Stimulated activated CD8-positive, alpha-beta memory T cell treated with anti-CD3 and anti-CD28 coated beads, Interleukin-4, amount 100 ng/mL, for 24 hours (primary cell): ENCODE measurements around the gene PLCD4.

Source experiments
- DNase-seq: peaks from one replicate; pipeline ENCODE4 v3.0.0-alpha.2; 2020; ENCODE audit warnings: low read depth

Gene PLCD4

GRCh38 chr2:218664653-218665052 is 57.0 kb downstream of the PLCD4 start:
- DNase-seq: no peak

GRCh38 chr2:218671097-218671653 is 63.5 kb downstream of the PLCD4 start:
- DNase-seq: no peak

DNA sequence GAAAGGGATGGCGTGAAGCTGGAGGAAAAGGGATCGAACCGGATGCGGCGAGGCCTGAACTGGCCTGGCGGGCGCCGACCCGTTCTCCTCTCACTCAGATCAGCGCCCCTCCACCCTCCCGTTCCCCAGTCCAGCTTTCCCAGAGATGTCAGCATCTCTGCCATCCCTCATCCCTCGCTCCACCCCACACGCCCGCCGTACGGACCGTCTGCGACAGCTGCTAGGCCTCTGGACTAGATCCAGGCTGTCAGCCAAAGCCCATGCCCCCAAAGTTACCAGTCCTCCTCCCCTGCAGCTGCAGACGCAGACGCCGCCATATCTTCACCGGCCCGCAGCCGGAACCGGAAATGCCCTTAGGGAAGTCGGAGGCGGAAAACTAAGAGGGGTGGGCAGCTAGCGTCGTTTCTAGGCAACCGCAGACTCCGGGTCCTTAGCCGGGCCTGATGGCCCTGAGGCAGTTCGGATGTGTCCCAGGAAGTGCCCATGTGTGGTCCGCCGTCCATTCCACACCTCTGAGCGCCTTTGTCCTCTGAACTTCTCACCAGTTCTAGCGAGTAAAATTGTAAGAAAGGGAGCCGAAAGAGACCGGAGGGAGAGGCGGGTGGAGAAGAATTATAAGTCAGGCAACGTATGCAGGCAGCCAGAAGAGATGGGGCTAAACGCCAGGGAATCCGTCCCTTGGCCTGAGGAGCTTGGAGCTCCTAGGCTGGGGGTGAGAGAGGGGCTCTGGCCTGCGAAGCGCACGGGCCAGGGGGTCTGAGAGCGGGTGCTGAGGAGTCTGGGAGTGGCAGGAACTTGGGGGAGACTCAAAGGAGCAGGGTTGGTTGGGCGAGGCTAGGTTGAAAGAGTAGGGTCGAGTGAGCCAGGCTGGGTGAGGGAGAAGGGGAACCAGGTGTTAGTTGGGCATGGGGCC is 64.2 kb downstream of the PLCD4 start, which contains the start of the genes RNF25 and STK36:
TSS of gene RNF25 (minus strand) at position 349 of the 913 bp plus-strand sequence. CDS start at position 317, 32 bp downstream.
TSS of gene STK36 (plus strand) at position 433 of the 913 bp plus-strand sequence. CDS start 744 bp downstream, outside the sequence.
- peak; percentile 72 for DNase-seq

- DNase-seq: no peak
Observed at GRCh38 chr2:218679119-218679518, 71.4 kb downstream of the PLCD4 start.

GRCh38 chr2:218680061-218680460 is 72.4 kb downstream of the PLCD4 start:
- no peak for DNase-seq
